NOMO-1 treated with dmso at 0.1 percent for 144 hours (cell line): ENCODE measurements around the gene CUZD1.

ENCODE experiments used
- DNase-seq: peaks from one replicate; lab custom pipeline; 2025; ENCODE audit not compliant: unreplicated experiment; lab: John Stamatoyannopoulos, UW

Gene CUZD1

GRCh38 chr10:122821808-122822207, 23.8 kb downstream of the CUZD1 start:
- DNase-seq, result no peak

- no peak for DNase-seq
Measured at GRCh38 chr10:122815458-122815857, 30.2 kb downstream of the CUZD1 start.

- no peak for DNase-seq
Measured at GRCh38 chr10:122814493-122814892, 31.2 kb downstream of the CUZD1 start.

GRCh38 chr10:122812751-122813150, 32.9 kb downstream of the CUZD1 start:
- no peak for DNase-seq

GRCh38 chr10:122802282-122802681, 43.4 kb downstream of the CUZD1 start:
- no peak for DNase-seq

- DNase-seq, result no peak
Measured at GRCh38 chr10:122798704-122799231, 46.9 kb downstream of the CUZD1 start.

- DNase-seq, result no peak
Measured at GRCh38 chr10:122796796-122797195, 48.9 kb downstream of the CUZD1 start.

- DNase-seq, result no peak
Measured at GRCh38 chr10:122795924-122796323, 49.7 kb downstream of the CUZD1 start.

- no peak for DNase-seq
Measured at GRCh38 chr10:122786269-122786668, 59.4 kb downstream of the CUZD1 start.

GRCh38 chr10:122782911-122783310, 62.7 kb downstream of the CUZD1 start:
- no peak for DNase-seq
